Stimulated activated memory B cell treated with anti-CD40 and anti-IgM and Interleukin-4, amounts not matched to agents 10 μg/mL and 1 μg/mL and 100 μg/mL, for 72 hours (primary cell): ENCODE data around the gene PSMA3.

ENCODE experiments used
- ATAC-seq: fragments of 150-1000 bp; cut with Tn5 transposase; 2 replicates; pipeline ENCODE4 v1.10.0; 2021
- H3K27ac Mint-ChIP-seq: one replicate; pipeline ENCODE4 v1.8.0; 2022; ENCODE audit warnings: mild to moderate bottlenecking, mixed read lengths
- H3K27me3 Mint-ChIP-seq: one replicate; pipeline ENCODE4 v1.8.0; 2022; ENCODE audit warnings: mixed read lengths
- H3K36me3 Mint-ChIP-seq: one replicate; pipeline ENCODE4 v1.8.0; 2022; ENCODE audit warnings: mixed read lengths
- H3K4me1 Mint-ChIP-seq: one replicate; pipeline ENCODE4 v1.8.0; 2022; ENCODE audit warnings: mixed read lengths
- H3K4me3 Mint-ChIP-seq: one replicate; pipeline ENCODE4 v1.8.0; 2022; ENCODE audit warnings: mild to moderate bottlenecking, moderate library complexity, mixed read lengths
- H3K9me3 Mint-ChIP-seq: one replicate; pipeline ENCODE4 v1.8.0; 2022; ENCODE audit warnings: mixed read lengths

Gene PSMA3

DNA sequence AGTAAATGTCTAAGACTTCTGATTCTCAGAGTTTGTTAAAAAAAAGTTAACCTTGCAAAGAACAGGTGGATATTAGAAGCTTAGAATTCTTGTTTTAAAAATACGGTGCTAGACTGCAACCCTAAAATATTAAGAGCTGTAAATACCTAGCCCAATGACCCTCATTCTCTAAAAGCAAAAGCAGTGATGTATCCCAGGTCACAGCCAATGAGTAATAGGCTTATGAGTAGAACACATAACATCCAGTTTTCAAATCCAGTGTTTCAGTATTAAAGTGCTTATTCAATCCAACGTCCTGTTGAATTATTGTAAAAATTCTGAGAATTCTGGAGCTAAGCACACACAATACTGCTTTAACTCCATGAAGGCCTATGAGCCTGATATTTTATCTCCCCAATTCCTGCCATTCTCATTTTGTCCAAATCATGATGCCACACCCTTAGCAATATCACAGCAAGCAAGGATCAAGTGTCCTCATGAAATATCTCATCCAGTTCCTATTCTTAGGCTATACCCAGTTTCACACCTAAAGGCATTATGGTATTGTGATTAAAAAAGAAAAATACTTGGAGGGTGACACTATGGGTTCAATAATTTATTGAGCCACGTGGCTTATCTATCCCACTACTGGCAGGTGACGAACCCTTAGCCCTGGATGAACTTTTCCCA lies 38.4 kb downstream of the PSMA3 start:
- Mint-ChIP-seq H3K9me3 (no peaks in the 10 kb centered on the region), H3K27ac (peak overlapping the region; percentile 95), H3K4me1 (peaks cover 44% of the 10 kb centered on the region), H3K27me3 (no peaks in the 10 kb centered on the region), H3K4me3 (no peak overlapping the region), H3K36me3 (peaks cover 59% of the 10 kb centered on the region)
- no peak for ATAC-seq

DNA sequence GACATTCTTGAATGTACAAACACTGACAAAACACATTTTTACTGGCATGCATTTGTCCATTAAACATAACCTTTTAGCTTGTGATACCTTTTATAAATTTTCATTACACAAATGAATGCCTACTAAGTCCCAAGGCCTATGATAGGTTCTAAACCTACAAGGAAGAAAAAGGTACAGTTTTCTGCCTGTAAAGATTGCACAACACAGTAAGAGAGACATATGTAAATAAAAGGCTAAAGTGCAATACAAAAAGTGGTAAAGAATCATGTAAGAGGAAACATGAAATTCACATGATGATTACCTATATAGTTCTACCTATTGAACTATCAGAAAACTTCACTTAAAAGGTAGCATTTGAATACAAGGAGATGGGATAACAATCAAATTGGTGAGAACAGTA lies 39.1 kb downstream of the PSMA3 start:
- peaks cover 59% of the 10 kb centered on the region for H3K36me3 Mint-ChIP-seq
- peak overlapping the region; percentile 95 for H3K27ac Mint-ChIP-seq
- H3K9me3 Mint-ChIP-seq = no peaks in the 10 kb centered on the region
- H3K4me1 Mint-ChIP-seq = peaks cover 49% of the 10 kb centered on the region
- H3K27me3 Mint-ChIP-seq = no peaks in the 10 kb centered on the region
- no peak overlapping the region for H3K4me3 Mint-ChIP-seq
- no peak for ATAC-seq

DNA sequence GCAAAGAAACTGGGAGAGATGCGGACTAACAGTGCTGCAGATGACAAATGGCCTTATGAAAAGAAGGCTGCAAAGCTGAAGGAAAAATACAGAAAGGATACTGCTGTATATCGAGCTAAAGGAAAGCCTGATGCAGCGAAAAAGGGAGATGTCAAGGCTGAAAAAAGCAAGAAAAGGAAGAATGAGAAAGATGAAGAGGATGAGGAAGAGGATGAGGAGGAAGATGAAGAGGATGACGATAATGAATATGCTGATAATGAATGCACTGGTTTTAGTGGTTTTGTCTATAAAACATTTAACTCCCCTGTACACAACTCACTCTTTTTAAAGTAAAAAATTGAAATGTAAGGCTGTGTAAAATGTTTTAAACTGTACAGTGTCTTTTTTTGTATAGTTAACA lies 40.5 kb downstream of the PSMA3 start:
- Mint-ChIP-seq H3K9me3 (no peaks in the 10 kb centered on the region), H3K27me3 (no peaks in the 10 kb centered on the region), H3K4me3 (no peak overlapping the region), H3K36me3 (peaks cover 61% of the 10 kb centered on the region), H3K4me1 (peaks cover 52% of the 10 kb centered on the region), H3K27ac (peak overlapping the region; percentile 95)
- no peak for ATAC-seq

DNA sequence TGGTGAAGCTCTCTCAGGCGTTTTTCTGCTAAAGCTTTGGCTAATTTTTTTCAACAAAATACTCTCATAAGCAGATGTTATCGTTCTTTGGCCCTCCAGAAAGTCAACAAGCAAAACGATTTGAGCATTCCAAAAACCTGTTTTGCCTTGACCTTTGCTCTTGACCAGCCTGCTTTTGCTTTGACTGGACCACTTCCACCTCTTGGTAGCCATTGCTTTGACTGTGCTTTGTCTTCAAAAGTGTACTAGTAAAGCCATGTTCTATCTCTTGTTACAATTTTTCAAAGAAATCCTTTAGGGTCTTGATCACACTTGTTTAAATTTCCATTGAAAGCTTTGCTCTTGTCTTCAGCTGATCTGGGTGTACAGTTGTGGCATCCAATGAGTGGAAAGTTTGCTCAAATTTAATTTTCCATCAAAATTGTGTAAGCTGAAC lies 43.0 kb downstream of the PSMA3 start:
- ATAC-seq = no peak

DNA sequence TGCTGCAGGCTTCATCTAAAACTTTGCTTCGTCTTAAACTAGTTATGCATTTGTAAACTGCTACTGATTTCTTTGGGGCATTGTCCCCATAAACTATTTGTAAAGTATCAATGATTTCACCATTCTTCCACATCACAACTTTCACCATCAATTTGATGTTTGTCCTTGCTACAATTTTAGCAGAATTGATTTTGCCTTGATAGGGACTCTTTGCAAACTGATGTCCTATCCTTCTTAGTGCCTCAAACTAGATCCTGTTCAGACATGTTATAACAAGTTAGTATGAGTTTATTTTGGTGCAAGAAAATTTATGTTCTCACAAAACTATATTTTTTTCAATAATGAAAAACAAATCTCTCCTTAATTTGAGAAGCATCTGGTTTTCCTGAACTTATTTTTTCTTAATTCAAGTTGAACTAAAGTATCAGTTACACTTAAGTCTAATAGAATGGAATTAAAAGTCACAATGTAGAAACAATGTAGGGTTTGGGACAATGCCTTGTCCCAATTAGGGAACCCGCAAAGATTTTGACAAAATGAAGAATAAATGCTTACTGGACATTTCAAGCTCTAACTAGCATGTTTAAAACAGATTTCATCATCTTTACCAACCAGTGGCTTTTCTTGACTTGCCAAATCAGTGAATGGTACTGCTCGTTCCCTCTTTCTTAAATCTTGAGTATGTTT lies 43.6 kb downstream of the PSMA3 start:
- Mint-ChIP-seq H3K36me3 (peaks cover 70% of the 10 kb centered on the region), H3K27ac (no peak overlapping the region), H3K9me3 (no peaks in the 10 kb centered on the region), H3K4me3 (no peak overlapping the region), H3K4me1 (peaks cover 35% of the 10 kb centered on the region), H3K27me3 (no peaks in the 10 kb centered on the region)
- no peak for ATAC-seq

More for the DNA sequence above, 43.0 kb downstream of the PSMA3 start:
- H3K27me3 Mint-ChIP-seq = no peaks in the 10 kb centered on the region
- peaks cover 69% of the 10 kb centered on the region for H3K36me3 Mint-ChIP-seq
- H3K4me1 Mint-ChIP-seq = peaks cover 33% of the 10 kb centered on the region
- no peak overlapping the region for H3K27ac Mint-ChIP-seq
- H3K4me3 Mint-ChIP-seq = no peak overlapping the region
- H3K9me3 Mint-ChIP-seq = no peaks in the 10 kb centered on the region

DNA sequence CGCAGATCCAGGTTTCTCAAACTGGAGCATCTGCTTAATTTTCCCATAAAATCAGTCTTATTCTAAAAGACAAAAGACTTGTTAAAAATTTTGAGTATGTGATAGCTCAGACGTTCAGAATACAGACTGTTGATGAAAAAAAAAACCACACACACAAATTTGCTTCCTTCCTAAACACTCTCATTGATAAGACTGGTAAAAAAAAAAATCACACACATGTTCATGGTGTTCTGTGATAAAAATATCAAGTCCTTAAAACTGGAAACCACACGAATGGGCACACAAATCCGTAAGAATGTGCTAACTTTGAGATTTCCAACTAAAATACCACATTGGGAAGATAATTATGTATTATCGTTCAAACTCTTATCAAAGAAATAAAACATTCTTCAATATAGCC lies 47.0 kb downstream of the PSMA3 start:
- H3K4me3 Mint-ChIP-seq = no peak overlapping the region
- no peak overlapping the region for H3K27ac Mint-ChIP-seq
- no peaks in the 10 kb centered on the region for H3K9me3 Mint-ChIP-seq
- H3K36me3 Mint-ChIP-seq = peaks cover 68% of the 10 kb centered on the region
- no peak for ATAC-seq
- peaks cover 60% of the 10 kb centered on the region for H3K4me1 Mint-ChIP-seq
- H3K27me3 Mint-ChIP-seq = no peaks in the 10 kb centered on the region

DNA sequence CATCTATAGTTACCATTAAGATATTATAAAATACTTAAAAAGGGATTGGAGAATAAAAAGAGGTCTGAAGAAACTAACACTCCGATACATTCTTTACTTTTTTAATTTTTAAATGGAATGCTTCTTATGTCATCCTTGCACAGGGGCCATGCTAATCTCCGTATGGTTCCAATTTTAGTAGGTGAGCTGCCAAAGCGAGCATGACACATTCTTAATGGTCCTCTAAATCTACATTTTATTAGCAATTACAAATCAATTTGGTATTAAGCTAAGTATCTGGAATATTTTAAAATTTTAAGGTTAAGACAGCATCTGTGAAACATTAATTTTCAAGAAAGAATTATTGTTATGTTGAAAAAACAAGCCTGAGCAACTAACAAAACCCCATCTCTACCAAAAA lies 47.5 kb downstream of the PSMA3 start:
- no peak overlapping the region for H3K4me3 Mint-ChIP-seq
- H3K36me3 Mint-ChIP-seq = peaks cover 68% of the 10 kb centered on the region
- peaks cover 66% of the 10 kb centered on the region for H3K4me1 Mint-ChIP-seq
- H3K9me3 Mint-ChIP-seq = no peaks in the 10 kb centered on the region
- H3K27ac Mint-ChIP-seq = no peak overlapping the region
- no peak for ATAC-seq
- no peaks in the 10 kb centered on the region for H3K27me3 Mint-ChIP-seq

DNA sequence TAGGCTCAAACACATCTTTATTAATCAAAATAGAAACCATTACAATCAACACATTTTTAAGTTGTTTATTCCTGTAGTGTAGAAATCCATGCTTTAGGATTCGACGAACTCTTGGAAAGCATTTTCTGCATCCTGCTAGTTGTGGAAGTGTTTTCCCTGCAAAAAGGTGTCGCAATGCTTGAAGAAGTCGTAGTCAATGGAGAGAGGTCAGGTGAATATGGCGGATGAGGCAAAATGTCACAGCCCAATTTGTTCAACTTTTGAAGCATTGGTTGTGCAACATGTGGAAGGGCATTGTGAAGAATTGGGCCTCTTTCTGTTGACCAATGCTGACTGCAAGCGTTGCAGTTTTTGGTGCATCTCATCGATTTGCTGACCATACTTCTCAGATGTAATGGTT lies 49.6 kb downstream of the PSMA3 start:
- H3K4me3 Mint-ChIP-seq = no peak overlapping the region

DNA sequence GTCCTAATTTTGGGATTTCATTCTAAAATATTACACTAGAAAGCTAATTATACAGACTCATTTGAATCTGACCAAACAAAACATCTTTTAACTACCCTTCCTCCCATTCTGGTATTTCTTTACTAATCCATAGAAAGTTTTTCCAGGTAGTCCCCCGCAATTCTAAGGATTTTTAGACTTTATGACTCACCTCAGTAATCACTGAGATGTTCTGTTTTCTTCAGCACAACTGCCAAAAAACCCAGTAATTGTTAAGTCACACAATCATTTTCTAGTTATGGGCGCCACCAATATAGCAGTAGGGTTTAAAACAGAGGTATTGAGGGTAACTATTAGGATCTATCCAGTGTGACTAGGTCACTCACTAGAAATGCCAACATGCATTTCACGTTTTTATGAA lies 52.1 kb downstream of the PSMA3 start:
- no peak overlapping the region for H3K4me3 Mint-ChIP-seq
- H3K27me3 Mint-ChIP-seq = no peaks in the 10 kb centered on the region
- H3K4me1 Mint-ChIP-seq = peaks cover 56% of the 10 kb centered on the region
- no peak for ATAC-seq
- peaks cover 29% of the 10 kb centered on the region for H3K36me3 Mint-ChIP-seq
- H3K27ac Mint-ChIP-seq = no peak overlapping the region
- no peaks in the 10 kb centered on the region for H3K9me3 Mint-ChIP-seq

More for the DNA sequence above, 49.6 kb downstream of the PSMA3 start:
- H3K4me1 Mint-ChIP-seq = peaks cover 54% of the 10 kb centered on the region
- no peaks in the 10 kb centered on the region for H3K9me3 Mint-ChIP-seq
- H3K27me3 Mint-ChIP-seq = no peaks in the 10 kb centered on the region
- no peak for ATAC-seq
- no peak overlapping the region for H3K27ac Mint-ChIP-seq
- H3K36me3 Mint-ChIP-seq = peaks cover 51% of the 10 kb centered on the region

DNA sequence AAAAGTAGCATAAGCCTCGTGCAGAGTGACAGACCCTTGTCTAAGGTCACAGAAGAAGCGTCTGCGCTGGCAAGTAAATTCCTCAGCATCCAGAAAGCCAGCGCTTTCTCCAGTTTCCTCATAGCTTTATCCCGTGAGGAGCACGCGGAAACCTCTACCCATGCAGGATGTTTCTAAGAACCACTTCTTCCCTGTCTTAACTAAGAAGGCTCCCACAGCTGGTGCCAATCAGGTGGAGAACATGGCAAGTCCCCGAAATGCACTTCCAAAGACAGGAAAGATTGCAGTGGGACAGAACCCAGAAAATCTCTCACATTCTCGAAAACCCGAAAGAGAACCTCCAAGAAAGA lies 52.7 kb downstream of the PSMA3 start:
- Mint-ChIP-seq H3K27ac (no peak overlapping the region), H3K4me1 (peaks cover 56% of the 10 kb centered on the region), H3K27me3 (no peaks in the 10 kb centered on the region), H3K4me3 (no peak overlapping the region), H3K36me3 (peaks cover 26% of the 10 kb centered on the region), H3K9me3 (no peaks in the 10 kb centered on the region)
- no peak for ATAC-seq

DNA sequence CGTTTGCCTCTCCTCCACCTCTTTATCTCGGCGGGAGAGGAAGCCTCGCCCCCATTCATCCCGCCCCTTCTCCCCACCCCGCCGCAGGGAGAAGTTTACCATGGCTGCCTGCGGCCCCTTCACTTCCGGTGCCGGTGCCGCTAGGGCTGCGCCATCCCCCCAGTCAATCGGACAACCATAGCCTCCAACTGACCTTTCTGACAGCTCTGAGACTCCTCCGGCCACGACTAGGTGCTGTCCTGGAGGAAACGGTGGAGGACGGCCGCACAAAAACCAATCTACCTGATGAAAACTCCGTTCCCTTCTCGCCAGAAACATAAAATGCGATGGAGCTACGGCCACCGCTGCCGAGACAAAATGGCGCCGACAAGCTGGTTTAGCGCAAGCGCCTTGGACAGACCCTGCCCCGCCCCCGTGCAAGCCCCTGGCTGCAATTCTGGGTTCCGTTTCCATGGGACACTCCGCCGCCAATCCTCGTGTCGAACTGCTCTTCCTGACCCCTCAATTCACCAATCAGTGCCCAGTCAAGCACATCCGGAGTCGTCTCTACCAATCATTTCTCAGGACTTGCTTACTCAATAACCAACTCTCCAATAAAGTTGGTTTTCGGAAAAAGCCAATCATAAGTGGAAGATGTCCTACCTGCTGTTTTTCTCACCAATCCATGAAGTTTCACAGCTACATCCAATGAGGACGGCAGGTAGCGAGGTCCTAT lies 53.3 kb downstream of the PSMA3 start:
- Mint-ChIP-seq H3K36me3 (peaks cover 21% of the 10 kb centered on the region), H3K27ac (no peak overlapping the region), H3K27me3 (no peaks in the 10 kb centered on the region), H3K9me3 (no peaks in the 10 kb centered on the region), H3K4me3 (no peak overlapping the region), H3K4me1 (peaks cover 51% of the 10 kb centered on the region)
- ATAC-seq = peak; percentile 94

DNA sequence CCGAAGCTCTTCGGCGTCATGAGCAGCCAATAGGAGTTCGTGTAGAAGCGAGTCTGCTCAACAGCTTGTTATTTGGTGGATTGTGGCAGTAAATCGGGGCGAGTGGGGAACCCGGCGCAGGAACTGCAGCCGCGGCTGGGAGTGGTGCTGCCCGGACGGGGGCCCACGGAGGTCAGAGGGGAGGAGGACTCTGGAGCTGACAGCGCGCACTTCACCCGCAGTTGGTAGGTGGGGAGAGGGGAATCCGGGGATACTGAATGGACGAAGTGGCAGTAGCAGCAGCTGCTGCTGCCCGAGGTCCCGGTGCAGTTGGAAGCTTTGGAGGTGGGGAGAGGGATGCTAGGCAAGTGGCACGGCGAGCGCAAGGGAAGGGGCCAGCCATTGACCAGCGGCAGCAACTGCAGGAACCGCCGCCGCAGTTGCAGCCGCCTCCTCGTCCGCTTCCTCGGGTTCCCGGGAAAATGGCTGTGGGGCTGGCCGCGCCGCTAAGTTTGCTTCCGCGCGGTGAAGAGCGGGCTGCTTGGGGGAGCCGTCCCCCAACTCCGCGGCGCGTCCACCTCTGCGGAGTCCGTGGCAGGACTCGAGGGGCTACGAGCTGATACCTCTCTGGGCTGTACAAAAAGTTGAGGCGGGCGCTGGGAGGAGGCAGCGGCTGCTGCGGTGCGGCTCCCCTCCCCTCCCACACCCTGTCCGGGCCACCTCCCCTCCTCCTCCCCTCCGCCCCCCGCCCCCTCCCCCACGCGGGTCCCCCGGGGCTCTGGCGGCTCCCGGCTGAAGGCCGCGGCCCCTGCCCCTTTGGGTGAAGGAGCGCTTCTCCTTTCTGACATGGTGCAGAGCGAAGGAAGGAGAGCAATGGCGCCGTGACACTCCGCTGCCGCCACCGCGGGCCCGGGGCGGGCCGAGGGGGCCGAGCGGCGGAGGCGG lies 54.1 kb downstream of the PSMA3 start, which contains the start of gene ARID4A:
Gene ARID4A (plus strand): TSS at position 79 of the 924 bp plus-strand sequence. CDS start 1,300 bp downstream, outside the sequence.
- Mint-ChIP-seq H3K27ac (no peak within 1 kb of the TSS), H3K27me3 (no peaks in the 10 kb centered on the region), H3K9me3 (no peaks in the 10 kb centered on the region), H3K36me3 (peaks cover 16% of the 10 kb centered on the region), H3K4me3 (peak within 1 kb of the TSS; percentile 99), H3K4me1 (peaks cover 44% of the 10 kb centered on the region)
- ATAC-seq = peak; percentile 57

DNA sequence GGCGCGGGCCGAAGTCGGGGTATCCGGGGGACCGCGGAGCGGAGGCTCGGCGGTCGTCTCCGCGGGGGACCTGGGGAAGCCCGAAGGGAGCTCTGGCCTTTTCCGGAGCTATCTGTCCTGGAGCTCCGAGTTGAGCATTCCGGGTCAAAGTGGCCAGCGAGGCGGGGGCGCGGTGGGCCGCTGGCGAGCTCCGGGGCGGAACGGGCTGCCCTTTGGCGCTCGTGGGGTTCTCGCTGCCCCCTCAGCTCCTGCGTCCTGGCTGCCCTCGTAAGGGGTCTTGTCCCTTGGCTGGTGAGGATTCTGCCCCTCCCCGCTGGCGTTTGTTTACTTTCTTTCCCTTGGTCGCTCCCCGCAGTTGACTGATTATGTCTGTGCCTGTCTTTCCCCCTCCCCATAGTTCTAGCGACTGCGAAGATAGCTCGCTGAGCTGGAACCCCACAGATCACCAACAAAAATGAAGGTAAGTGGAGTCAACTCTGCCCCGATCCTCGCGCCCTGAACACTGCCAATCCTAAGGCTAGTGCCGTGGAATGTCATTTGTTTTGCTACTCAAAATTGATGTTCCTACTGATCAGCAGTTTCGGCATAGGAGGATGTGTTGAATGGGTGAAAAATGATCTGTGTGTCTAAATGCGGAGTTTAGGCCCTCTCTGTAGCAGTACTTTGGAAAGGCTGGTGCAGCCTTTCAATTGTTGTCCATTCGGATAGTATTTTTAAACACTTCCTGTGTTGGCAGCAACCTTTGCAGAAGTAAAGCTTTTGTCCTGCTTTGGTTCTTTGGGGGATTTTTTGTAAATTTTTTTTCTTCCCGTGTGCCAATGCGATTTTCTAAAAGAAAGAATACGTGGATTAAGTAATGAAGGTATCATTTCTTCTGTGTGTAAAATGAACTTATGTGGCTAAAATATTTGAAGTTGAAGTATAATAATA lies 55.0 kb downstream of the PSMA3 start:
- no peak overlapping the region for H3K27ac Mint-ChIP-seq
- H3K9me3 Mint-ChIP-seq = no peaks in the 10 kb centered on the region
- no peaks in the 10 kb centered on the region for H3K27me3 Mint-ChIP-seq
- H3K4me3 Mint-ChIP-seq = peak overlapping the region; percentile 99
- ATAC-seq = no peak
- H3K36me3 Mint-ChIP-seq = peaks cover 10% of the 10 kb centered on the region
- H3K4me1 Mint-ChIP-seq = peaks cover 36% of the 10 kb centered on the region

DNA sequence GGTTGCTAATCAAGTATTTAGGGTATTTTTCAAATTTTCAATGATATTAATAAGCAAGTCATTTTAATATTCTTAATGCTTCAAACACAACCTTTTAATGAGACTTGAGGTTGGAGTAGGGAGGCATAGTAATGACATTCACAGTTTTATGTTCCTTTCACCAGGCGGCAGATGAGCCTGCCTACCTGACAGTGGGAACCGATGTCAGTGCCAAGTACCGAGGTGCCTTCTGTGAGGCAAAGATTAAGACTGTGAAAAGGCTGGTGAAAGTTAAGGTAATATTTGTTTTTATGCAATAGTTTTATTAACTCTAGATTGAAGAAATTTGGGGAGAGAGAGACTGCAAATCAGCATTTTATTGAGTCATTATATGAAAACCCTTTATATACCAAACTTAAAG lies 56.8 kb downstream of the PSMA3 start:
- Mint-ChIP-seq H3K27ac (no peak overlapping the region), H3K4me1 (peaks cover 30% of the 10 kb centered on the region)
- no peak for ATAC-seq

More for the DNA sequence above, 56.8 kb downstream of the PSMA3 start:
- peaks cover 10% of the 10 kb centered on the region for H3K36me3 Mint-ChIP-seq
- no peaks in the 10 kb centered on the region for H3K27me3 Mint-ChIP-seq
- H3K9me3 Mint-ChIP-seq = no peaks in the 10 kb centered on the region
- no peak overlapping the region for H3K4me3 Mint-ChIP-seq
